Activated naive CD4-positive, alpha-beta T cell treated with anti-CD3 and anti-CD28 coated beads, Interleukin-2, amount 50 U/mL, for 24 hours (primary cell): ENCODE data around the gene TMEM161B.
"Not testable (repeated sequence)": the region's sequence is repeated elsewhere in the genome, so short reads cannot be mapped to it uniquely, and the experiment has no call there.

Experiments
- H3K27ac Mint-ChIP-seq: one replicate; pipeline ENCODE4 v1.8.0; 2021; ENCODE audit warnings: mild to moderate bottlenecking, mixed read lengths
- H3K27me3 Mint-ChIP-seq: one replicate; pipeline ENCODE4 v1.8.0; 2021; ENCODE audit warnings: mixed read lengths
- H3K36me3 Mint-ChIP-seq: one replicate; pipeline ENCODE4 v1.8.0; 2021; ENCODE audit warnings: mixed read lengths
- H3K4me1 Mint-ChIP-seq: one replicate; pipeline ENCODE4 v1.8.0; 2021; ENCODE audit warnings: mixed read lengths
- H3K4me3 Mint-ChIP-seq: one replicate; pipeline ENCODE4 v1.8.0; 2021; ENCODE audit warnings: mild to moderate bottlenecking, mixed read lengths
- H3K9me3 Mint-ChIP-seq: one replicate; pipeline ENCODE4 v1.8.0; 2021; ENCODE audit warnings: mixed read lengths

TMEM161B gene

DNA sequence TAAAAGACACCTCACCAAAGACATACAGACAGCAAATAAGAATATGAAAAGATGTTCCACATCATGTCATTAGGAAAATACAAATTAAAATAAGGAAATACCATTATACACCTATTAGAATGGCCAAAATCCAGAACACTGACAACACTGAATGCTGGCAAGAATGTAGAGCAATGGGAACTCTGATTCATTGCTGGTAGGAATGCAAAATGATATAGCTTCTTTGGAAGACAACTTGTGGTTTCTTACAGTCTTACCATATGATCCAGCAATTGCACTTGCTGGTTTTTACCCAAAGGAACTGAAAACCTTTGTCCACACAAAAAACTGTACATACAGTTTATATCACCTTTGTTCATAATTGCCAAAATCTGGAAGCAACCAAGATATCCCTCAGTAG is 6.5 kb downstream of the TMEM161B start:
- Mint-ChIP-seq H3K36me3 (peaks cover 34% of the 10 kb centered on the region), H3K4me1 (peaks cover 60% of the 10 kb centered on the region), H3K27me3 (no peaks in the 10 kb centered on the region), H3K4me3 (no peak overlapping the region), H3K9me3 (no peaks in the 10 kb centered on the region), H3K27ac (no peak overlapping the region)

DNA sequence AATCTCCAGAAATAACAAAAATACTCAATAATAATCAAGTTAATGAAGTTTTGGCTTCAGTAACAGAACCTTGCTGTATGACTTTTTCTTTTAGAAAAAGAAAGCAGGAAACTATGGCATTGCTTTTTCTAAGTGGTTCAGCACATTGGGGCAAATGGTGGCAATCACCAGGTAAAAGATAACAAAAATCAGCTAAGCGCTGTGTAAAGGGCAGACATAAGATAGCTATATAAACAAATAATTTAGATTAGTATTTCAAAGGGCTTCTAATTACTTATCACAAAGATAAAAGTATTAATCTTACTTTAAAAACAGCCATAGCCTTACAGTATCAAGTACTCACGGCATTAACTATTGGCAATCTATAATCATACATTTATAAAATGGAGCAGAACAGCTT is 10.0 kb downstream of the TMEM161B start:
- peaks cover 22% of the 10 kb centered on the region for H3K36me3 Mint-ChIP-seq
- no peaks in the 10 kb centered on the region for H3K27me3 Mint-ChIP-seq
- no peaks in the 10 kb centered on the region for H3K9me3 Mint-ChIP-seq
- H3K27ac Mint-ChIP-seq, result no peak overlapping the region
- H3K4me3 Mint-ChIP-seq, result no peak overlapping the region
- H3K4me1 Mint-ChIP-seq, result peaks cover 57% of the 10 kb centered on the region

DNA sequence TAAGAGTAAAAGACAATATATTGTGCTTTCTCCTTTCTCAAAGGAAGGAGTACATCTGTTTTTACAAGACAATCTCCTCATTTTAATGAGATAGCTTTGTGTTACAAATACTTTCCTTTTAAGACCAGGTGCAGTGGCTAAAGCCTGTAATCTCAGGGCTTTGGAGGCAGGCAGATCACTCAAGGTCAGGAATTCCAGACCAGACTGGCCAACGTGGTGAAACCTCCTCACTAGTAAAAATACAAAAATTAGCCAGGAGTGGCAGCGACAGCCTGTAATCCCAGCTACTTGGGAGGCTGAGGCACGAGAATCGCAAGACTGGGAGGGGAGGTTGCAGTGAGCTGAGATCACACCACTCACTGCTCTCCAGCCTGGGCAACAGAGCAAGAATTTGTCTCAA is 11.8 kb downstream of the TMEM161B start:
- H3K36me3 Mint-ChIP-seq, result peaks cover 20% of the 10 kb centered on the region
- no peak overlapping the region for H3K4me3 Mint-ChIP-seq
- H3K9me3 Mint-ChIP-seq, result no peaks in the 10 kb centered on the region
- H3K27me3 Mint-ChIP-seq, result no peaks in the 10 kb centered on the region
- no peak overlapping the region for H3K27ac Mint-ChIP-seq
- H3K4me1 Mint-ChIP-seq, result peaks cover 62% of the 10 kb centered on the region

- H3K4me3 Mint-ChIP-seq, result no peak overlapping the region
- peaks cover 14% of the 10 kb centered on the region for H3K36me3 Mint-ChIP-seq
- peaks cover 62% of the 10 kb centered on the region for H3K4me1 Mint-ChIP-seq
- H3K9me3 Mint-ChIP-seq, result no peaks in the 10 kb centered on the region
- no peaks in the 10 kb centered on the region for H3K27me3 Mint-ChIP-seq
- H3K27ac Mint-ChIP-seq, result no peak overlapping the region
Observed at GRCh38 chr5:88256037-88256436, 12.6 kb downstream of the TMEM161B start.

DNA sequence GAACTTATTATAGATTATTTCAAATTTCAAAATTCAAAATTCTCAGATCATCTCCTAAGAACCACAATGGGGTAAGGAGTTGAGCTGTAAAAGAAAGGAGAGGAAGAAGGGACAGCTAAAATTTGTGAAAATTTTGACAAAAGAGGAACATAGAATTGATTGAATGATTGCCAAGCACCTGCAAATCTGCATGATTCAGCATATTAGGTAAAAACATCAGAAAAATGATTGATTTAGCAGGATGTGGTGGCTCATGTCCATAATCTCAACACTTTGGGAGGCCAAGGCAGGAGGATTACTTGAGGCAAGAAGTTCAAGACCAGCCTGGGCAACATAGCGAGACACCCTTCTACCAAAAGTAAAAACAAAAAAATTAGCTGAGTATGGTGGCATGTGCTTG is 14.3 kb downstream of the TMEM161B start:
- no peaks in the 10 kb centered on the region for H3K9me3 Mint-ChIP-seq
- no peaks in the 10 kb centered on the region for H3K27me3 Mint-ChIP-seq
- no peak overlapping the region for H3K27ac Mint-ChIP-seq
- peaks cover 78% of the 10 kb centered on the region for H3K4me1 Mint-ChIP-seq
- H3K4me3 Mint-ChIP-seq, result no peak overlapping the region
- H3K36me3 Mint-ChIP-seq, result peaks cover 20% of the 10 kb centered on the region

GRCh38 chr5:88251048-88251711 is 17.5 kb downstream of the TMEM161B start:
- peaks cover 21% of the 10 kb centered on the region for H3K36me3 Mint-ChIP-seq
- no peaks in the 10 kb centered on the region for H3K9me3 Mint-ChIP-seq
- H3K27me3 Mint-ChIP-seq, result no peaks in the 10 kb centered on the region
- no peak overlapping the region for H3K4me3 Mint-ChIP-seq
- peaks cover 83% of the 10 kb centered on the region for H3K4me1 Mint-ChIP-seq
- H3K27ac Mint-ChIP-seq, result peak overlapping the region; percentile 14

DNA sequence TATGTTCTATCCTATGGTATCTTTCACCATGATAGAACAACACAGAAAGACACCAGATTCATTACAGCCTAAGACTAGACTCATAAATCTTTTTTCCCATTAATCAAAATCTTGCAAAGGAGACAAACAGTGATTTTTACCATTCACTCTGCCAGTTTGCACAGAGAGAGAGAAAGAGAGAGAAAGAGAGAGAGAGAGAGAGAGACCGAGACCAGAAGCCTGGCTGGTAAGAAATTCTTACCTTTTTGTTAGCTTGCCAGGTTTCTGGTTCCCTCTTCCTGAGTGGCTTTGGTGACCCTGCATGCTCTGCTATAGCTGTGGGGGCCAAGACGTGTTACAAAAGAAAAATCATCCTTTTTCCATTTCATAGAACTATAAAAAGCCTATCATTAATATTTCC is 18.6 kb downstream of the TMEM161B start:
- no peaks in the 10 kb centered on the region for H3K9me3 Mint-ChIP-seq
- H3K27ac Mint-ChIP-seq, result peak overlapping the region; percentile 24
- H3K4me1 Mint-ChIP-seq, result peaks cover 83% of the 10 kb centered on the region
- H3K4me3 Mint-ChIP-seq, result no peak overlapping the region
- peaks cover 21% of the 10 kb centered on the region for H3K36me3 Mint-ChIP-seq
- H3K27me3 Mint-ChIP-seq, result no peaks in the 10 kb centered on the region

DNA sequence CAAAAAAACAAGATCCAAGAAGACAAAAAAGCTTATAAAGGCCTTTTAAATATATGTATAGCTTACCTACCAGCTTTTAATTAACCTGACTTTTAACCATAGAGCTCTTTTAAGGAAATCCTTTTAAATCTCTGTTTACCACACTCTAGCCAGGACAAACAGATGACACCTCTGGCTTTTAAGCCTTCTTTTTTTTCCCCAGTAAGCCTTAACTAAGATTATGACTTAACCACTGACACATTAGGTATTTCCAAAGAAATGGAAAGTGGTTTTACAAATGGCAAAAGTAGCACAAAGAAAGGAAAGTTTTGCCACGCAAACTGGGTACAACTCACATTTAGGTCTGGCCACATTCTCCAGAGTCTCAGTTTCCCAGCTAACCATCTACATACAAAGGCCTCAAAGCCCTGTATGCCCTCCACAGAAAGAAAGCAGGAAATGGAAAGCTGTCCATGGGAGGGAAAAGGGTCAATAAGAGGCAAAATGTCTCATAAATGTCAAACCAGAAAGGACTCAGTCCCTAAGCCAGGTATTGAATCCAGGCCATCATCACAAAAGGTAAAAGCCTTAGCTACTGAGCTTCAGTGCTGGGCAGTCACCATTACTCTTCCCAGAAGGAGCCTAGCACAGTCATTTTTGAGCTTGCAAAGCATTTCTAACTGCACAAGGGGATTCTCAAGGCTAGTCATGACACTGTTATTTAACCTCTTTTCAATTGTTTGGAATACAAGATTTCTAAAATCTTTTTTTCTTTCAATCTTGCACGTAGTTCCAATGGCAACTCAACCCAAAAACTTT is 19.7 kb downstream of the TMEM161B start:
- Mint-ChIP-seq H3K27ac (no peak overlapping the region), H3K36me3 (peaks cover 18% of the 10 kb centered on the region), H3K4me3 (no peak overlapping the region), H3K27me3 (no peaks in the 10 kb centered on the region), H3K9me3 (no peaks in the 10 kb centered on the region), H3K4me1 (peaks cover 85% of the 10 kb centered on the region)

GRCh38 chr5:88248094-88248493 is 20.6 kb downstream of the TMEM161B start:
- Mint-ChIP-seq H3K27ac (no peak overlapping the region), H3K9me3 (no peaks in the 10 kb centered on the region), H3K27me3 (no peaks in the 10 kb centered on the region), H3K4me3 (no peak overlapping the region), H3K36me3 (peaks cover 15% of the 10 kb centered on the region), H3K4me1 (peaks cover 87% of the 10 kb centered on the region)

- Mint-ChIP-seq H3K4me1 (peaks cover 80% of the 10 kb centered on the region), H3K4me3 (no peak overlapping the region), H3K27ac (no peak overlapping the region), H3K27me3 (no peaks in the 10 kb centered on the region), H3K36me3 (peaks cover 16% of the 10 kb centered on the region), H3K9me3 (no peaks in the 10 kb centered on the region)
Observed at GRCh38 chr5:88245893-88246244, 22.8 kb downstream of the TMEM161B start.

- peaks cover 75% of the 10 kb centered on the region for H3K4me1 Mint-ChIP-seq
- no peak overlapping the region for H3K27ac Mint-ChIP-seq
- no peaks in the 10 kb centered on the region for H3K9me3 Mint-ChIP-seq
- H3K27me3 Mint-ChIP-seq, result no peaks in the 10 kb centered on the region
- H3K36me3 Mint-ChIP-seq, result peaks cover 14% of the 10 kb centered on the region
- H3K4me3 Mint-ChIP-seq, result no peak overlapping the region
Observed at GRCh38 chr5:88245241-88245892, 23.3 kb downstream of the TMEM161B start.

GRCh38 chr5:88244686-88245085 is 24.0 kb downstream of the TMEM161B start:
- Mint-ChIP-seq H3K4me3 (no peak overlapping the region), H3K4me1 (peaks cover 68% of the 10 kb centered on the region), H3K27ac (no peak overlapping the region), H3K36me3 (peaks cover 11% of the 10 kb centered on the region), H3K27me3 (no peaks in the 10 kb centered on the region), H3K9me3 (no peaks in the 10 kb centered on the region)

DNA sequence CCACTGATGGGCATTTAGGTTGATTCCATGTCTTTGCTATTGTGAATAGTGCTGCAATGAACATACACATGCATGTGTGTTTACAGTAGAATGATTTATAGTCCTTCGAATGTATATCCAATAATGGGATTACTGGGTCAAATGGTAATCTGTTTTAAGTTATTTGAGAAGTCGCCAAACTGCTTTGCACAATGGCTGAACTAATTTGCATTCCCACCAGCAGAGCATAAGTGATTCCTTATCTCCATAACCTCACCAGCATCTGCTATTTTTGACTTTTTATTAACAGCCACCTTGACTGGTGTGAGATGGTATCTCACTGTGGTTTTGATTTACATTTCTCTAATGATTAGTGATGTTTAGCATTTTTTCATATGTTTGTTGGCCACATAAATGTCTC is 25.2 kb downstream of the TMEM161B start:
- not testable (repeated sequence) for H3K27ac Mint-ChIP-seq, H3K36me3 Mint-ChIP-seq, H3K9me3 Mint-ChIP-seq, H3K4me3 Mint-ChIP-seq, H3K27me3 Mint-ChIP-seq
- H3K4me1 Mint-ChIP-seq, result peaks cover 57% of the 10 kb centered on the region

DNA sequence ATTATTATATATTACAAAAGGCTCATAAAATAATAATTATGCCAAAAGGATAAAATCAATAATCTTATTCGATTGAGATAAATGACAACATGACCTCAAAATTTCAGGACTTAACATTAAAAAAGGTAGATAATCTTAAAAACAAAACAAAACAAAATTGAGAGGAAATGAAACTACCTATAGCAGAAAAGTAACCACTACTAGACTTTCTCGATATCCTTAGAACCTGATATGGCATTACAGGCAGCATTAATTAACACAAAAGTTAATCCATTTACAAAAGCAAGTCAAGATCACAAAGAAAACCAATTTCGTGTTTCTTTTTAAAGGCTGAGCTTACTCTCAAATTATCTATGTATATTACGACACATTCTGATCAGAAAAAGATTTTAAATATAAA is 29.9 kb downstream of the TMEM161B start:
- H3K27me3 Mint-ChIP-seq, result no peaks in the 10 kb centered on the region
- no peak overlapping the region for H3K4me3 Mint-ChIP-seq
- no peaks in the 10 kb centered on the region for H3K9me3 Mint-ChIP-seq
- H3K4me1 Mint-ChIP-seq, result peaks cover 18% of the 10 kb centered on the region
- peaks cover 18% of the 10 kb centered on the region for H3K36me3 Mint-ChIP-seq
- no peak overlapping the region for H3K27ac Mint-ChIP-seq

DNA sequence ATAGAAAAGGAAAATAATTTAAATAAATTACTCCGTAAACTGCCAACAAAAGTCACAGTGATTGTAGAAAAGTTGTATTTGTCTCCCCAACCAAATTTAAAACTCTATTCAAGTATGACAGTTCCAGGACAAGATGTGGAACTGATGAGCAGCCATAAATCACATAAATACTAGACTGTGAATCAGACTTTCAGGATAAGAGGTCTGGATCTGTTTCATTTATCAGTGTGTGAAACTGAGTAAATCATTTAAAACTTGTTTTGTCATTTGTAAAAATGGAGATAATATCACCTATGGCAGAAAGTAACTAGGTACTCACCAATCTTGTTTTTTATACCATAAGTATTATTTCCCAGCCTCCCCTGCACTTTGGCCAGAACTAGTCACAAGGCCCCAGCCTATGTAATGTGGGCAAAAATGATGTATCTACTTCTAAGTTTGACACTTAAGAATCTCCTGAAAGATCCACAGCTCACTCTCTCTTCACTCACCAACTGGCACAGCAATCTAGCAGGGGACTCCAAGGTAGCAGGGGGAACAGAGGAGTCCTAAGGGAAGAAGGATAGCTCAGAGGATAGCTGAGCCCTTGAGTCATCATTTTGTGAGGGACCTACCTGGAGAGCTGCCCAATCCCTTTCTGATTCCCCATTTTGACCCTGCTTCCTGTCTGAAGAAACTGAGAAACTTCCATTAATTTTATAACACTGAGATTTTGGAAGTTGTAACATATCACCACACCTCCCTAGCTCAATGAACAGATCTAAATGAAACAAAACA is 31.6 kb downstream of the TMEM161B start:
- H3K27me3 Mint-ChIP-seq, result no peaks in the 10 kb centered on the region
- H3K36me3 Mint-ChIP-seq, result peaks cover 23% of the 10 kb centered on the region
- H3K4me1 Mint-ChIP-seq, result peaks cover 9% of the 10 kb centered on the region
- no peaks in the 10 kb centered on the region for H3K9me3 Mint-ChIP-seq
- no peak overlapping the region for H3K27ac Mint-ChIP-seq
- H3K4me3 Mint-ChIP-seq, result no peak overlapping the region
